Brain microvascular endothelial cell (primary cell): ENCODE results near the gene CYP11A1.

Experiments
- DNase-seq: peaks from one replicate; pipeline ENCODE4 v3.0.0-alpha.2; 2020
- H3K27ac ChIP-seq: fragments of 250-450 bp; sonication (Bioruptor Pico); 2 replicates; pipeline ENCODE4 v1.5.1; 2020; ENCODE audit warnings: mild to moderate bottlenecking, moderate library complexity
- H3K27me3 ChIP-seq: fragments of 250-450 bp; sonication (Bioruptor Pico); replicated peaks from 2 replicates; pipeline ENCODE4 v1.5.1; 2020; ENCODE audit warnings: mild to moderate bottlenecking
- H3K36me3 ChIP-seq: fragments of 250-450 bp; sonication (Bioruptor Pico); replicated peaks from 2 replicates; pipeline ENCODE4 v1.5.1; 2020; ENCODE audit warnings: mild to moderate bottlenecking
- H3K4me3 ChIP-seq: 2 replicates; pipeline ENCODE4 v1.5.1; 2011; ENCODE audit warnings: low read depth, mild to moderate bottlenecking, control low read depth, low read length, moderate library complexity
- CTCF ChIP-seq: IDR thresholded peaks from 2 replicates; pipeline ENCODE4 v1.5.1; 2011; ENCODE audit warnings: low read depth, mild to moderate bottlenecking, moderate library complexity, low read length, control low read depth, inconsistent platforms; ENCODE audit errors: missing control alignments
- in situ Hi-C: cut with HindIII; loops from 2 replicates; pipeline ENCODE4 v1.10.0; 2017; ENCODE audit warnings: low sequenced_read_pairs, low pct_ligation_motif_present

The CYP11A1 gene

GRCh38 chr15:74301583-74302361 is 65.7 kb downstream of the CYP11A1 start:
- Histone ChIP-seq H3K36me3 (no peaks in the 10 kb centered on the region), H3K27ac (no peak overlapping the region), H3K27me3 (peaks cover 39% of the 10 kb centered on the region), H3K4me3 (no peak overlapping the region)
- DNase-seq = no peak
- no peak for TF ChIP-seq CTCF
- in situ Hi-C loops = loop anchor here (25.0 kb wide), 1 partner anchor 189 kb away; no protein-coding TSS in a partner anchor

GRCh38 chr15:74300057-74300795 is 67.2 kb downstream of the CYP11A1 start:
- in situ Hi-C loops = loop anchor here (25.0 kb wide), 1 partner anchor 188 kb away; no protein-coding TSS in a partner anchor
- no peak overlapping the region for H3K27ac ChIP-seq
- H3K4me3 ChIP-seq = no peak overlapping the region
- no peaks in the 10 kb centered on the region for H3K36me3 ChIP-seq
- TF ChIP-seq CTCF = no peak
- peaks cover 30% of the 10 kb centered on the region for H3K27me3 ChIP-seq
- DNase-seq = no peak

- in situ Hi-C loops = no loop called here
- TF ChIP-seq CTCF = no peak
- H3K27me3 ChIP-seq = peaks cover 29% of the 10 kb centered on the region
Observed at GRCh38 chr15:74297887-74298286, 69.6 kb downstream of the CYP11A1 start.

GRCh38 chr15:74295800-74296199 is 71.6 kb downstream of the CYP11A1 start:
- Histone ChIP-seq H3K36me3 (no peaks in the 10 kb centered on the region), H3K27ac (no peak overlapping the region), H3K4me3 (no peak overlapping the region), H3K27me3 (peaks cover 17% of the 10 kb centered on the region)
- no peak for DNase-seq
- TF ChIP-seq CTCF = no peak
- in situ Hi-C loops = no loop called here

More at GRCh38 chr15:74297887-74298286, 69.6 kb downstream of the CYP11A1 start:
- no peak for DNase-seq
- no peak overlapping the region for H3K27ac ChIP-seq
- H3K4me3 ChIP-seq = no peak overlapping the region
- no peaks in the 10 kb centered on the region for H3K36me3 ChIP-seq

- peaks cover 6% of the 10 kb centered on the region for H3K27me3 ChIP-seq
- no peaks in the 10 kb centered on the region for H3K36me3 ChIP-seq
- no peak overlapping the region for H3K4me3 ChIP-seq
- no peak for DNase-seq
- no peak overlapping the region for H3K27ac ChIP-seq
- in situ Hi-C loops = no loop called here
- TF ChIP-seq CTCF = no peak
Observed at GRCh38 chr15:74294010-74294409, 73.4 kb downstream of the CYP11A1 start.
